HS-5 (cell line): ENCODE measurements around the gene SPINK1.
"Not testable (repeated sequence)": the region's sequence is repeated elsewhere in the genome, so short reads cannot be mapped to it uniquely, and the experiment has no call there.

Experiments
- DNase-seq: peaks from one replicate; pipeline ENCODE4 v3.0.0-alpha.2; 2012; ENCODE audit warnings: low read depth

SPINK1 gene

DNA sequence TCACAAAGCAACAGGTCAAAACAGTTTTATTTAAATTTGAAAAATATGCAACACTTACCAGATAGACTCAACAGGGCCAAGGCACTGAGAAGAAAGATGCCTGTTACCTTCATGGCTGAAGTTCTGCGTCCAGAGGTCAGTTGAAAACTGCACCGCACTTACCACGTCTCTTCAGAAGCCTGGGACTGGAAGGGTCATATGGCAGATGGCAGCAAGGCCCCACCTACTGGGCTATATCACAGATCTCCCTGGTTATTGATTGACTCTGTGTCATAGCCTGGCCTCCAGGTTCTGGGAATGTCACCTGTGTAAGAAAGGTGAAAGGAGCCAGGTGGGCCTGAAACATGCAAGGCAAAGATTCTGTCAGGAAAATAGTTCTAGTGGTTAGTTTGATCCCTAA lies at the start of gene SPINK1:
TSS of gene SPINK1 (minus strand) at position 207 of the 400 bp plus-strand sequence. CDS start at position 113, 94 bp downstream.
- DNase-seq, result no peak

DNA sequence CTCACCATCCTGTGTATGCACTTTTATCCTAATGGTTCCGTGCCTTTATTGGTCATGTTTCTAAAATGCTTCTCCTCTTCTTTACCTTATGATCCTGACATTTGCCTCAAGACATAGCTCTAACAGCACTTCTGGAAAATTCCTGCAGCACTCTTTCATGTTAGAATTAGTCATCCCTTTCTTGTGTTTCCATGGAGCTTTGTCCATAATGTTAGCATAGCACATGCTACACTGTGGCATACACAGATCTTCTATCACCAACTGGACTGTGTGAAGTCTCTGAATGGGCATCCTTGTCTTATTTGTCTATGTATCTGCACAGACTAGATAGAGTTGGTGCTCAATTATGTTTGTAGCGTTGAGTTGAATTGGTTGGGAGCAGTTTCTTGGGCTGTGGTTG lies 49.0 kb upstream of the SPINK1 start:
- DNase-seq, result no peak

DNA sequence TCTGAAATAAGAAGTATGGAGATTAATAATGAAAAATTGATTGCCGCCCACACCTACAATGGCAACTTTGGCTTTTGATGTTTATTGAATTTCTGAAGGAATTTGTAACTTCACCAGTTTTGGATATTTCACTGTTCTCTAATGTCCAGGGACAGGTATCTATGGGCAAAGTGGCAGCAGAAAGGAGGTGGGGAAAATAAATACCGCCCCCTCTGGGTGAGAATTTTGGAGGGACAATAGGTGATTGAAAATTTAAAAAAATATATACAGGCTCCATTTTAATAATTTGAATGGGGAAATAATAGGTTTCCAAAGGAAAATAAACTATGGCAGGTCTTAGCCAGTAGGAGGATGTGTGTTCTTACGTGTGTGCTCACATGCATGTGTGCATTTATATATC lies 48.3 kb upstream of the SPINK1 start:
- no peak for DNase-seq

GRCh38 chr5:147878066-147878759 lies 46.7 kb upstream of the SPINK1 start, which contains the start of gene SCGB3A2:
TSS of gene SCGB3A2 (plus strand) at chr5:147878711. CDS start at chr5:147878804, 93 bp downstream.
- DNase-seq, result no peak

- no peak for DNase-seq
These were observed 45.2 kb upstream of the SPINK1 start for GRCh38 chr5:147876626-147877025.

DNA sequence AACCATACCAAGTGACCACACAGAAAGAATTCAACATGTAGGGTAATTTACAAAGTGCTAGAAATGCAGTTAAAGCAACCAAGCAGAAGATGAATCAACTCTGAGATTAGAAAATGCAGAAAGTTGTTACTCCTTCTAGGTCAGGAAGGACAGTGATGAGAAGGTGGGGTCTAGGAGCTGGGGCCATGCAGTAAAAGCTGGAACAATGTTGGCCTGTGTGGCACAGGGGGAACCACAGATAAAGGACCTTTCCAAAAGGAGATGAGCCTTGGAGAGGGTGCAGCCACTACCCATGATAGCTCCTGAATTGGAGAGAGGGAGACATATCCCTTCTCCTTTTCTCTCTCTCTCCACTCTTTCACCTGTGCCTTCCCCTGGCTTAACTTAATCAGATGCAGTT lies 44.7 kb upstream of the SPINK1 start:
- DNase-seq, result no peak

DNA sequence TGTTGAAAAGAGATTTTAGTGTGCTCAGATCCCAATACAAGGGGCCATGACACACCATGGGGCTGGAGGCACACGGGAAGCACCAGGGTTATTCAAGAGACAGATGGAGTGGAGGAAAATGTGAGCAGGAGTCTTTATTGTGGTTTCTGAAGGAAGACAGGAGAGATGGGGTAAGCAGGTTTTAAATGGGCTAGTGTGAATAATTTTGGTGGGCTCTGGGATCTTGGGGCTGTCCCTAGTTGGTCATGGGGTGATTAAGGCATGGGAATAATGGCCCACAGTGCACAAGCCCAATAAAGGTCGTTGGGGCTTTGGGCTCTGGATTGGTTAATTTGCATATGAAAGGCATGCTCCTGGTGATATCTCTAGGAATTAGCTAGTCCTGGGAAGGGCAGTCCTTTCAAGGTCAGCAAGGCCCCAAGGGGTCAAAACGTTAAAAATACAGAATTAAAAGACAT lies 43.5 kb upstream of the SPINK1 start:
- DNase-seq, result no peak

- not testable (repeated sequence) for DNase-seq
These were observed 42.8 kb upstream of the SPINK1 start for GRCh38 chr5:147874118-147874875.

DNA sequence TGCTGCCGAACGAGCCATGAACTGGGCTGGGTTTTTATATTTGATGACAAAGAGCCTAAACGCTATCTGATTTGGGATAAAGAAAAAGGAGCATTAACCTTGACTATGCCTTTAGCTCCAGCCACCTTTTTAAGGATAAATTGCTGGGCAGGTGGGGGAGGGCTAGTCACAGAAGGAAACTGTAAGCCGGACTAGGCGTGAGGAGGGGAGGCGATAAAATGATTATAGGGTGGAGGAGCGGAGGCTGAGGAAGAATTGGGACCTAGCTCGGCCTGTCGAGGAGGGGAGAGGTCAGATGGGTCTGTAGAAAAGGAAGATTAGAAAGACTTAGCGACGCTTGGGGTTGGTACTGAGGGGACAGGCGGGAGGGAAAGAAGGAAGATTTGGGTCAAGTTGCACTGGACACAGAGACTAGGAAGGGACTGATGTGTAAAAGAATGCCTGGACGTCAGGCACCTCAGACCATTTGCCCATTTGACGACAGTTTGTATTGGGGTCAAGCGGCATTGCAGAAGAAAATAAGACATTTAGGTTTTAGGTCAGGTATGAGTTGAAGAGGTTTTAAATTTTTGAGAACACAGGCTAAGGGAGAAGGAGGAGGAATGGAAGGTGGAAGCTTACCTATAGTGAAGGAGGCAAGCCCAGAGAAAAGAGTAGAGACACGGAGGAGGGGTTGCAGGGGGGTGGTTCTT lies 41.4 kb upstream of the SPINK1 start:
- not testable (repeated sequence) for DNase-seq

DNA sequence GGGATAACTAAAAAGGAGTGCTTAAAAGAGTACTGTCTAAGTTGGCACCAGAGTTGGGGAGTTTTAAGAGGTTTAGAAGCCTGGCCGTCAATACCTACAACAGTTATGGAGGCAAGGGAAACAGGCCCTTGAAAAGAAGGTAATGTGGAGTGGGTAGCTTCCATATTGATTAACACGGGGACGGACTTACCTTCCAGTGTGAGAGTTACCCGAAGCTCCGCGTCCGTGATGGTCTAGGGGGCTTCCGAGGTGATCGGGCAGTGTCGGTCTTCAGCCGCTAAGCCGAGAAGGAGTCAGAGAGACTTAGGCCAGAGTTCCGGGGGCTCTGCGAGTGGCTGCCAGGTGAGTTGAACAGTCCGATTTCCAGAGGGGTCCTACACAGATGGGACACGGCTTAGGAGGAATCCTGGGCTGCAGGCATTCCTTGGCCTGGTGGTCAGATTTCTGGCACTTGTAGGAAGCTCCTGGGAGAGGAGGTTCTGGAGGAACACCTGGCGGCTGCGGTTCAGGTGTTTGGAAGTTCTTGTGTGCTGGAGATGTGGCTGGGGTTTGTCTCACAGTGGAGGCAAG lies 40.6 kb upstream of the SPINK1 start:
- DNase-seq, result not testable (repeated sequence)

GRCh38 chr5:147869892-147870291 lies 38.4 kb upstream of the SPINK1 start:
- DNase-seq, result not testable (repeated sequence)

DNA sequence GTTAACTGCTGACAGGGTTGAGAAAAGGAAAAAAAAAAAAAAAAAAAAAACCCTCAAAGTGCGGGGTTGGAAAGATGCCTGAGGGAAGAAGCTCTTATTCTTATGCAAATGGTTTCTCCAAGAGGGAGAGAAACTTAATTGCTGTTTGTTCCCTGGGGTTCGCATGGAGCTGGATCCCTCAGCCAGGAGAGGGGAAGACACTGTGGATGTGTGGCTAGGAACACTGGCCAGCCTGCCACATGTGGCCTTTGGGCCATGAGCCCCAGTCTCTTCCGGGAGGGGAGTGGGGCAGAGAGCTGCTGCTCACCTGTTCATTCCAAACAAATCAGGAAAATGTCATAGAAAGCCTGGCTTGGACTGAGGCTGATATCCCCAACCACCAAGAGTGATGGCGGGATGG lies 37.6 kb upstream of the SPINK1 start:
- no peak for DNase-seq

GRCh38 chr5:147863454-147864158 lies 32.1 kb upstream of the SPINK1 start:
- DNase-seq, result no peak

GRCh38 chr5:147860641-147861025 lies 29.2 kb upstream of the SPINK1 start:
- no peak for DNase-seq

GRCh38 chr5:147859962-147860640 lies 28.6 kb upstream of the SPINK1 start:
- no peak for DNase-seq

- no peak for DNase-seq
These were observed 27.1 kb upstream of the SPINK1 start for GRCh38 chr5:147858565-147858964.

DNA sequence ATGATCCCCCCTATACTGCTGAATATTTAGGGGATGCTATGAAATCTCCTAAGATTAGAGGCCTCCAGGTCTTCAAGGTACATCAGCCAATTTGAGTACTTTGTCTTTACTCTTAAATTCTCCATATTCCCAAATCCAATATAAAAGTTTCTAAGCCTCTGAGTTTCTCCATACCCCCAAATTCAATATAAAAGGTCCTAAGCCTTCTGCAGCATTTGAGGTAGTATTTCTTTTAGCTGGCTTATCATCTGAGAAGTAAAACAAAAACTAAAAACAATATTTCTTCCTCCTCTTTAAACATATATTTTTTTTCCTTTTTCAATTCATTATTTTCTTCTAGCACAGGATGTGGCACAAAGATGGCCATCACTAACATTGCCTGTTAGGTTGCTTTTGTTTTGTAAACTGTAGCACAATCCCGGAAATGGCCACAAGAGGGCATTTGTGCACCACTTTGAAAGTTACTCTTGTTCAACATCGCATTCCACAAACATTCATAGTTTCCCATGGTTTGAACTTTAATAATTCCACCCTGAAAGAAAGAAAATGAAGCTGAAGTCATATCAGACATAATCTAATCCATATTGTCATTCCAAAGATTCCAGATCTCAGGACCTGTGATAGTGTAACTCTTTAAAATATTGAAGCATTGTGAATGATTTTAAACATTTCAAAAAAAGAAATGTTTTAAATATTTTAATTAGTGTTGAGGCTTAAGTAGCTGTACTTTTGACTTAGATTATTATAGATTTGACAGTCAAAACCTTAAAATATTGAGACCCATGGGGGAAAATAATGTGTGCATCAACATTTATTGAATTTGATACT lies 26.0 kb upstream of the SPINK1 start:
- DNase-seq, result peak; percentile 45

DNA sequence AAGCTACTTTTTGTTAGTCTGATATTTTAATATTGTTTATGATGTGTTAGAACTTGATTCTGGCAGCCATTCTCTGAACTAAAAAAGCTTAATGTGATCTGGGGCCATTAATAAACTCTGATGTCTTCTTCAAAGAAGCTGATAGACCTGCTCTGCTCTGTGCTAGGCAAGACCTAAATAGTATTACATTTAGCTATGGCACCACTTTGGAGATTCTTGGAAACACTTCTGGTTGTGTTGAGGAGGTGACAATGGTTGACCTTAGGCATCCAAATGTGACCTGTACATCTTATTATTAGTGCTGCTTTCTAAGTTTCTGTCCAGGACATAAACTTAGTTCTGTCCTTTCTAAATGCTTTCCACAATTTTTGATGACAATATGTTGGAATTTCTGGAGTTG lies 25.3 kb upstream of the SPINK1 start:
- no peak for DNase-seq

GRCh38 chr5:147855774-147856069 lies 24.3 kb upstream of the SPINK1 start:
- DNase-seq, result no peak
